Activated T-cell treated with anti-CD3 and anti-CD28 coated beads, Interleukin-2, amount 50 U/mL, for 1 hour (primary cell): Measurements from ENCODE around the gene C6orf47.
A peak's percentile ranks its signal among the peaks of the same experiment; 100 is the strongest.
"Not testable (repeated sequence)": the region's sequence is repeated elsewhere in the genome, so short reads cannot be mapped to it uniquely, and the experiment has no call there.

Experiments used
- DNase-seq: peaks from one replicate; pipeline ENCODE4 v3.0.0-alpha.2; 2020

Gene C6orf47

GRCh38 chr6:31660381-31661261, at the start of gene C6orf47:
Gene C6orf47, minus strand, starts transcription at chr6:31660778. Its CDS starts 831 bp downstream, at chr6:31659947.
- DNase-seq, result peak; percentile 79

GRCh38 chr6:31709157-31709556, 48.6 kb upstream of the C6orf47 start:
- DNase-seq, result not testable (repeated sequence)

GRCh38 chr6:31708224-31708623, 47.6 kb upstream of the C6orf47 start:
- DNase-seq, result no peak

- no peak for DNase-seq
These were observed 47.1 kb upstream of the C6orf47 start for GRCh38 chr6:31707701-31708100.

GRCh38 chr6:31706599-31706998, 46.0 kb upstream of the C6orf47 start, which contains the start of gene LY6G6F:
Gene LY6G6F, plus strand, starts transcription at chr6:31706866. Its CDS starts 41 bp downstream, at chr6:31706907.
- no peak for DNase-seq

- no peak for DNase-seq
These were observed 45.4 kb upstream of the C6orf47 start for GRCh38 chr6:31705931-31706330.

- peak; percentile 97 for DNase-seq
These were observed 42.5 kb upstream of the C6orf47 start, which contains the start of gene ABHD16A for GRCh38 chr6:31702819-31703716. Gene ABHD16A, minus strand, starts transcription at chr6:31703324. Its CDS starts 43 bp downstream, at chr6:31703281.

GRCh38 chr6:31702405-31702818, 41.8 kb upstream of the C6orf47 start:
- DNase-seq, result no peak

GRCh38 chr6:31701666-31702404, 41.3 kb upstream of the C6orf47 start:
- DNase-seq, result no peak

GRCh38 chr6:31700740-31701401, 40.3 kb upstream of the C6orf47 start:
- DNase-seq, result no peak

GRCh38 chr6:31697555-31697954, 37.0 kb upstream of the C6orf47 start:
- no peak for DNase-seq

- DNase-seq, result no peak
These were observed 33.0 kb upstream of the C6orf47 start for GRCh38 chr6:31693535-31693934.

GRCh38 chr6:31692886-31693285, 32.3 kb upstream of the C6orf47 start:
- no peak for DNase-seq

- DNase-seq, result no peak
These were observed 31.8 kb upstream of the C6orf47 start for GRCh38 chr6:31692353-31692752.

GRCh38 chr6:31691564-31692108, 31.1 kb upstream of the C6orf47 start:
- DNase-seq, result no peak

GRCh38 chr6:31691078-31691463, 30.5 kb upstream of the C6orf47 start:
- no peak for DNase-seq

- no peak for DNase-seq
These were observed 29.9 kb upstream of the C6orf47 start for GRCh38 chr6:31690231-31691077.

GRCh38 chr6:31689249-31690110, 28.9 kb upstream of the C6orf47 start:
- DNase-seq, result peak; percentile 35

GRCh38 chr6:31687860-31688693, 27.5 kb upstream of the C6orf47 start:
- DNase-seq, result no peak
